HCT116 (cell line): Measurements from ENCODE around the gene KSR1. TPM values are rescaled to one million over a fixed set of nuclear protein-coding genes. Genes with fewer than 3 reads are reported as not detected.

Experiments
- ATAC-seq: fragments of 200-7000 bp; cut with Tn5 transposase; 2 replicates; pipeline ENCODE4 v1.9.1; 2020; ENCODE audit warnings: mild to moderate bottlenecking, moderate library complexity
- BruUV-seq: library from RNA; stranded (reverse); fragments of 400-500 nt; replicated peaks from 2 replicates; lab custom pipeline; 2021; lab: Mats Ljungman, UMichigan
- CTCF ChIA-PET: fragments of 300-600 bp; sonication (Branson Sonifier 250); formaldehyde crosslinking; loops from one replicate; lab custom pipeline; 2021; ENCODE audit warnings: antibody characterized with exemption; lab: Charles Lee
- POLR2A ChIA-PET: fragments of 300-600, 350-600 bp; sonication (Branson Sonifier 250); formaldehyde crosslinking; loops from one replicate; lab custom pipeline; 2021; ENCODE audit warnings: antibody characterized with exemption; lab: Charles Lee
- RAD21 ChIA-PET, 2 experiments: fragments of 300-600 bp; sonication (Branson Sonifier 250); formaldehyde crosslinking; loops; one replicate each; lab custom pipeline; 2023; ENCODE audit warnings: low total read pairs in 2 of 2; ENCODE audit not compliant: uncharacterized antibody in 2 of 2, unreplicated experiment in 2 of 2, low non-redundant PET in 1 of 2; lab: Charles Lee
- DNase-seq: peaks from one replicate; pipeline ENCODE4 v3.0.0-alpha.2; 2010; ENCODE audit warnings: low read depth, low spot score
- H2AFZ ChIP-seq: fragments of 200-600 bp; shearing (Covaris generic), sonication (generic); 2 replicates; pipeline ENCODE4 v1.6.1; 2017; ENCODE audit warnings: low read depth, mixed run types, mixed read lengths, antibody characterized with exemption, low read length; ENCODE audit not compliant: poor library complexity, severe bottlenecking
- H3K27ac ChIP-seq: 2 replicates; pipeline ENCODE4 v1.5.1; 2012; ENCODE audit warnings: low read depth, low read length
- H3K27me3 ChIP-seq: fragments of 200-600 bp; sonication (generic); 2 replicates; pipeline ENCODE4 v1.6.1; 2016; ENCODE audit warnings: mixed run types, low read length, mixed read lengths; ENCODE audit not compliant: insufficient read depth
- H3K36me3 ChIP-seq, 2 experiments: fragments of 200-500 bp in 1 of 2; fragments of 200-600 bp in 1 of 2; sonication (Bioruptor generic) in 1 of 2; sonication (generic) in 1 of 2; 2 replicates each; pipeline versions ENCODE4 v1.5.1 to v1.6.1; 2014 to 2016; ENCODE audit warnings: low read length in 2 of 2, inconsistent platforms in 1 of 2, mixed read lengths in 1 of 2, mixed run types in 1 of 2; ENCODE audit not compliant: insufficient read depth in 2 of 2, control insufficient read depth in 1 of 2
- H3K4me1 ChIP-seq, 2 experiments: fragments of 200-600 bp in 1 of 2; sonication (generic) in 1 of 2; 2 replicates each; pipeline versions ENCODE4 v1.5.1 to v1.6.1; 2012 to 2017; ENCODE audit warnings: low read length in 2 of 2, inconsistent platforms in 1 of 2, mild to moderate bottlenecking in 1 of 2, mixed read lengths in 1 of 2, mixed run types in 1 of 2, moderate library complexity in 1 of 2; ENCODE audit not compliant: insufficient read depth in 2 of 2, control insufficient read depth in 1 of 2
- H3K4me2 ChIP-seq: fragments of 200-600 bp; sonication (generic); 2 replicates; pipeline ENCODE4 v1.6.1; 2017; ENCODE audit warnings: mixed run types, low read length, mixed read lengths
- H3K4me3 ChIP-seq, 2 experiments: fragments of 200-600 bp in 1 of 2; sonication (generic) in 1 of 2; replicated peaks in 1 of 2; 2 replicates each; pipeline ENCODE4 v1.5.1; 2011 to 2016; ENCODE audit warnings: low read length in 2 of 2, control low read depth in 1 of 2, low read depth in 1 of 2, mild to moderate bottlenecking in 1 of 2, mixed read lengths in 1 of 2, mixed run types in 1 of 2
- H3K79me2 ChIP-seq: fragments of 200-600 bp; sonication (generic); 2 replicates; pipeline ENCODE4 v1.6.1; 2017; ENCODE audit warnings: mild to moderate bottlenecking, mixed run types, low read length, moderate library complexity, mixed read lengths; ENCODE audit not compliant: insufficient read depth
- H3K9ac ChIP-seq: fragments of 200-600 bp; sonication (generic); 2 replicates; pipeline ENCODE4 v1.6.1; 2016; ENCODE audit warnings: low read length, mixed read lengths
- H3K9me2 ChIP-seq: fragments of 200-600 bp; sonication (generic), shearing (Covaris generic); 2 replicates; pipeline ENCODE4 v1.6.1; 2017; ENCODE audit warnings: mixed run types, mild to moderate bottlenecking, moderate library complexity; ENCODE audit not compliant: insufficient read depth
- H3K9me3 ChIP-seq, 2 experiments: fragments of 200-500 bp in 1 of 2; fragments of 200-600 bp in 1 of 2; sonication (Bioruptor generic) in 1 of 2; sonication (generic) in 1 of 2; 2 replicates each; pipeline ENCODE4 v1.6.1; 2014 to 2017; ENCODE audit warnings: low read length in 2 of 2, mixed read lengths in 2 of 2, inconsistent platforms in 1 of 2, low read depth in 1 of 2, mild to moderate bottlenecking in 1 of 2, mixed run types in 1 of 2, moderate library complexity in 1 of 2; ENCODE audit not compliant: control insufficient read depth in 1 of 2, insufficient read depth in 1 of 2
- H4K20me1 ChIP-seq: fragments of 200-600 bp; sonication (generic), shearing (Covaris generic); 2 replicates; pipeline ENCODE4 v1.6.1; 2017; ENCODE audit warnings: mixed run types, mild to moderate bottlenecking, moderate library complexity; ENCODE audit not compliant: insufficient read depth
- ELF1 ChIP-seq: IDR thresholded peaks from 2 replicates; pipeline ENCODE4 v1.6.1; 2012; ENCODE audit warnings: low read depth, borderline replicate concordance
- EZH2 ChIP-seq: fragments of 200-600 bp; sonication (generic); IDR thresholded peaks from 2 replicates; pipeline ENCODE4 v1.6.1; 2017; ENCODE audit warnings: antibody characterized with exemption, mixed run types
- JUND ChIP-seq: IDR thresholded peaks from 2 replicates; pipeline ENCODE4 v1.6.1; 2012
- SIN3A ChIP-seq: IDR thresholded peaks from 2 replicates; pipeline ENCODE4 v1.6.1; 2012; ENCODE audit warnings: low read depth
- SP1 ChIP-seq: IDR thresholded peaks from 2 replicates; pipeline ENCODE4 v1.6.1; 2012; ENCODE audit warnings: low read depth
- SRF ChIP-seq: IDR thresholded peaks from 2 replicates; pipeline ENCODE4 v1.6.1; 2012; ENCODE audit warnings: low read depth
- ZFX ChIP-seq: fragments of 450-650 bp; IDR thresholded peaks from 2 replicates; pipeline ENCODE4 v1.6.1; 2017
- intact Hi-C: fragments of 100-400 bp; cut with micrococcal nuclease; formaldehyde crosslinking; loops from 2 replicates; pipeline ENCODE4 v1.10.0; 2022
- total RNA-seq: library from RNA; stranded (reverse); gene quantifications from one replicate; pipeline ENCODE4 v1.2.1, GENCODE V29; 2021; ENCODE audit not compliant: unreplicated experiment
- TF ChIP-seq, protein P1 (sequence below), 3 experiments: fragments of 200-600 bp in 1 of 3; sonication (generic) in 1 of 3; IDR thresholded peaks in 2 of 3; conservative IDR thresholded peaks in 1 of 3; 2 replicates each; pipeline ENCODE4 v1.5.1; 2012 to 2017; ENCODE audit warnings: low read depth in 2 of 3, low read length in 2 of 3, antibody characterized with exemption in 1 of 3, borderline replicate concordance in 1 of 3, control low read depth in 1 of 3, mild to moderate bottlenecking in 1 of 3, mixed read lengths in 1 of 3, mixed run types in 1 of 3, moderate library complexity in 1 of 3; ENCODE audit not compliant: insufficient read depth in 1 of 3
- TF ChIP-seq, protein P2 (sequence below): IDR thresholded peaks from 2 replicates; pipeline ENCODE4 v1.6.1; 2012
- TF ChIP-seq, protein P3 (sequence below): IDR thresholded peaks from 2 replicates; pipeline ENCODE4 v1.6.1; 2011; ENCODE audit warnings: mild to moderate bottlenecking, low read length, moderate library complexity; ENCODE audit not compliant: insufficient replicate concordance; ENCODE audit errors: extremely low read depth

KSR1 gene
- total RNA-seq, 1 experiment from 2014 or later: 16.5 TPM

DNA sequence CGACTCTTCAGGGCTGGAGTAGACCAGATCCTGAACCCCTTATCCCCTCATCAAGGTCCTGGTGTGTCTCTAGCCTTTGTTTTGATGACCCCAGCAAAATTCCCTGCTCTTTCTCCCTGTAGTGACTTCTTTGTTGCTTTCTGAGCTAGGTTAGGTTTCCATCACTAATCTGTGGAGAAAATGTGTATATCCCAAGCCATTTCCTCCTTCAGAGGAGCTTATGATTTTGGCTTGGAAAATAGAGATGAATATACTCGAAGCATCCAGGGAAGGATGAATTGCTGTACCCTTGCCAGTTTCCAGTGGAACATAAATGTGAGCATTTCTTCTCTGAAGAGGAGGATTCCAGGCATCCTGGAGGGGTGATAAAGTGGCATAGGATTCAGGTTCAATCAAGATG is 55.8 kb downstream of the KSR1 start:
- no peak for ATAC-seq
- H3K79me2 ChIP-seq: no peaks in the 10 kb centered on the region
- no peaks in the 10 kb centered on the region for H3K9me2 ChIP-seq
- no peak overlapping the region for H3K9ac ChIP-seq
- H3K36me3 ChIP-seq: no peaks in the 10 kb centered on the region
- H3K27ac ChIP-seq: no peak overlapping the region
- no peak overlapping the region for H3K4me2 ChIP-seq
- H4K20me1 ChIP-seq: no peaks in the 10 kb centered on the region
- TF ChIP-seq, protein P1, sequence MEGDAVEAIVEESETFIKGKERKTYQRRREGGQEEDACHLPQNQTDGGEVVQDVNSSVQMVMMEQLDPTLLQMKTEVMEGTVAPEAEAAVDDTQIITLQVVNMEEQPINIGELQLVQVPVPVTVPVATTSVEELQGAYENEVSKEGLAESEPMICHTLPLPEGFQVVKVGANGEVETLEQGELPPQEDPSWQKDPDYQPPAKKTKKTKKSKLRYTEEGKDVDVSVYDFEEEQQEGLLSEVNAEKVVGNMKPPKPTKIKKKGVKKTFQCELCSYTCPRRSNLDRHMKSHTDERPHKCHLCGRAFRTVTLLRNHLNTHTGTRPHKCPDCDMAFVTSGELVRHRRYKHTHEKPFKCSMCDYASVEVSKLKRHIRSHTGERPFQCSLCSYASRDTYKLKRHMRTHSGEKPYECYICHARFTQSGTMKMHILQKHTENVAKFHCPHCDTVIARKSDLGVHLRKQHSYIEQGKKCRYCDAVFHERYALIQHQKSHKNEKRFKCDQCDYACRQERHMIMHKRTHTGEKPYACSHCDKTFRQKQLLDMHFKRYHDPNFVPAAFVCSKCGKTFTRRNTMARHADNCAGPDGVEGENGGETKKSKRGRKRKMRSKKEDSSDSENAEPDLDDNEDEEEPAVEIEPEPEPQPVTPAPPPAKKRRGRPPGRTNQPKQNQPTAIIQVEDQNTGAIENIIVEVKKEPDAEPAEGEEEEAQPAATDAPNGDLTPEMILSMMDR (IDR thresholded peaks at IDR 0.05 in 2 of 3, conservative IDR thresholded peaks at IDR 0.05 in 1 of 3; ENCODE audit: borderline replicate concordance in 1 of 3, insufficient read depth in 1 of 3, low read depth in 2 of 3, low read length in 2 of 3): no peak
- no peak for TF ChIP-seq SP1
- no peak for TF ChIP-seq EZH2
- no peak for TF ChIP-seq ZFX
- no peak for TF ChIP-seq SRF
- no peak for TF ChIP-seq SIN3A
- TF ChIP-seq, protein P2, sequence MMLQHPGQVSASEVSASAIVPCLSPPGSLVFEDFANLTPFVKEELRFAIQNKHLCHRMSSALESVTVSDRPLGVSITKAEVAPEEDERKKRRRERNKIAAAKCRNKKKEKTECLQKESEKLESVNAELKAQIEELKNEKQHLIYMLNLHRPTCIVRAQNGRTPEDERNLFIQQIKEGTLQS: no peak
- TF ChIP-seq ELF1: no peak
- TF ChIP-seq, protein P3, sequence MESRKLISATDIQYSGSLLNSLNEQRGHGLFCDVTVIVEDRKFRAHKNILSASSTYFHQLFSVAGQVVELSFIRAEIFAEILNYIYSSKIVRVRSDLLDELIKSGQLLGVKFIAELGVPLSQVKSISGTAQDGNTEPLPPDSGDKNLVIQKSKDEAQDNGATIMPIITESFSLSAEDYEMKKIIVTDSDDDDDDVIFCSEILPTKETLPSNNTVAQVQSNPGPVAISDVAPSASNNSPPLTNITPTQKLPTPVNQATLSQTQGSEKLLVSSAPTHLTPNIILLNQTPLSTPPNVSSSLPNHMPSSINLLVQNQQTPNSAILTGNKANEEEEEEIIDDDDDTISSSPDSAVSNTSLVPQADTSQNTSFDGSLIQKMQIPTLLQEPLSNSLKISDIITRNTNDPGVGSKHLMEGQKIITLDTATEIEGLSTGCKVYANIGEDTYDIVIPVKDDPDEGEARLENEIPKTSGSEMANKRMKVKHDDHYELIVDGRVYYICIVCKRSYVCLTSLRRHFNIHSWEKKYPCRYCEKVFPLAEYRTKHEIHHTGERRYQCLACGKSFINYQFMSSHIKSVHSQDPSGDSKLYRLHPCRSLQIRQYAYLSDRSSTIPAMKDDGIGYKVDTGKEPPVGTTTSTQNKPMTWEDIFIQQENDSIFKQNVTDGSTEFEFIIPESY: no peak
- no peak for TF ChIP-seq JUND
- H3K4me1 ChIP-seq: no peaks in the 10 kb centered on the region; a peak in 1 of 4 replicates
- no peaks in the 10 kb centered on the region for H3K9me3 ChIP-seq
- BruUV-seq: no TSS peak
- intact Hi-C loops: no loop called here
- ChIA-PET POLR2A (no interaction called here), RAD21 (no interaction called here), CTCF (no interaction called here)
- H3K4me3 ChIP-seq: no peak overlapping the region
- H3K27me3 ChIP-seq: no peaks in the 10 kb centered on the region
- no peak for DNase-seq
- no peak overlapping the region for H2AFZ ChIP-seq
